ENCODE results near the gene PUM1.
A peak's percentile ranks its signal among the peaks of the same experiment; 100 is the strongest.
"Not testable (repeated sequence)": the region's sequence is repeated elsewhere in the genome, so short reads cannot be mapped to it uniquely, and the experiment has no call there.

PUM1 gene

DNA sequence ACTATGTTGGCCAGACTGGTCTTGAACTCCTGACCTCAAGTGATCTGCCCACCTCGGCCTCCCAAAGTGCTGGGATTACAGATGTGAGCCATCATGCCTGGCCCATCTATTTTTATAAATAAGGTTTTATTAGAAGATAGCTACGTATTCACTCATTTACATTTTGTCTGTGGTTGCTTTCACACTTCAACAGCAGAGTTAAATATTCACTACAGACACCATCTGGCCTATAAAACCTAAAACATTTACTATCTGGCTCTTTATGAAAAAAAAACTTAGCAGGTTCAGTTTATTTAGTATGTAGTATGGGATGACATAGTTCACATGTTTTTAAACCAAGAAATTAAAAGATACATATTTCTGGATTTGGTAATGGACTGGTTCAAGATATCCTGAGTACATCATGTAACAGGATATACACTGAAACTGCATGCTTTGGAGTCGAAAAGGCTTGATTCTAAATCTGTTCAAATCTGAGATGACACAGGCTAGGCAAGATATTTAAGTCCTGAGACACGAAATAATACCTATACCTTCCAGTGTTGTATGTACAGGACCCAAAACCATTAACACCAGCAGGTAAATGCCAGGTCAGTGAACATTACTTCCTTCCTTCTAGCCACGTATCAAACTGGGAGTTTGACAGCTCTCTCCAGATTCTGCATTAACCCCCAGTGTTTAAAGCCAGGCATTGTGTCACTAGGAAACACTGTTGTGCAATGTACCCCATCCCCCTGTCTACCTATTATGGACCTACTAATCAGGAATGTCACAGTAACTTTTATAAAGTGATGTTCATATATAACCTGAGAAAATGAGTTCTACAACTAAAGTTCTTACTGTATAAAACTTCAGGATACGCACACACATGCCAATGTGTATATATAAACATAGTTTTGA, 102.7 kb downstream of the PUM1 start:
- no peak for DNase-seq

DNA sequence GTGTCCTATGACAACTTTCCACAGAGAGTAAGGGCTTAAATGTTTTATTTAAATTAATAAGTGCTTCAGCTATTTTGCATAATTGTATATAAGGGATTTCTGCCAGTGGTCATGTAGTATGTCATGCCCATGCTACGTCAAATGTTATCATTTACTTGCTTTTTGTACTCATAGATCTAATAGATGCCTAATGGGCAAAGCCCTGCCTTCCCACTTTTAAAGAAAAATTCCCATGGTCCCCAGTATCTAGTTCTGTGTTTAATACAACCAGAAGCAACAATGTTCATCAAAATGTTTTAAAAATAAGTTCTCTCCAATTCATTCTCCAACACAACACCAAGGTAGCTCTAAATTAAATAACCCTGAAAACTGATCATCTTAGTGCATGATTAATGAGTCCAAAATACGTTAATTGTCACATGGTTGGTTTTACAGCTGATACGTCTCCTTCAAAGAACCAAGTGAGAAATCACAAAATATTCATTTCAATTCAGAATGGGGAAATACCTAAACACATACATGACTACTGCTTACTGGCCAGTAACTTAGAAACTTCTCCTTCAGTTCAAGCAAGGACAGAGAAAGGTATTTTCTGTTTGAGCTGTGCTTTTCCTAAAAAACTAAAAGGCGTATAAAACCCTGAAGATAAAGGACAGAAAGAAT, 107.8 kb downstream of the PUM1 start:
- DNase-seq, result no peak

DNA sequence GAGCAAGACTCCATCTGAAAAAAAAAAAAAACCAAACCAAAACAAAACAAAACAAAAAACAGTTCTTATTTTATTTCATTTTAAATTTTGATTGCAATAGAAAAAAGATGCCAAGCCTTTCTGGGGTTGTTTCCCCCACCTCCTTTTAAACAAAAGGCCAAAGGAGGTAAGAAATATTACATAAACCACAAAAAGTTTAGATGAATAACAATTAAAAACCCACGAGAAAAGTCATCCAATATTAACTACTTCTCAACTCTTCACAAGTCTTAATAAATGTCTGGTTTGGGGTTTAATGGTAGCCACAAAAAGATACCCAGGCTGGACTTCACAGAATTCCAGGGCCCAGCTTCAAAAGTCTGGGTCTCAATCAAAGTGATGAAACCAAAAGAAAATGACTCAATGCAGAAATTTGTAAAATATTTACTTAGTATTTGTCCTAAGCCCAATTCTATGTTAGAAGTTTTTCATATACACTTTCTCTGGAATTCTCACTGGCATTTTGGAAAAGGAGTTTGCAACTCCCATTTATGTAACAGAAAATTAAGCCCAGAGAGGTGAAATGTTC, 110.0 kb downstream of the PUM1 start:
- no peak for DNase-seq

DNA sequence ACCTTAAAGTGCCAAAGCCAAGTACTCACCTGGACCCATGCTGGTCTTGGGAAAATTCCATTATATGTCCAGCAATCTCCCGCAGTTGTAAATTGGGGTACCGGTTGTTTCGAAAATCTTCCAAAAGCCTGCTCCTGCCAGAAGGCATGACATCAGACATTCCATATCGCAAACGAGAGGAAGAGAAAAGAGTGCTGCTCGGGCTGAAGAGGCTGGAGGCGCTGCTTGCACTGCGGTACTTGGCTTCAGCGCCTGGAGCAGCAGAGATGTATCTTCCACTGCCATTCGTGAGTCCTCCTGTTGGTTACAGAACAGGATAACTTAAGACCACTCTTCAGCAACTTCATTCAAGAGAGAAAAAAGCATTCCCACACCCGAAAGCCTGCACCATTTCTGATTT, 111.8 kb downstream of the PUM1 start:
- no peak for DNase-seq

DNA sequence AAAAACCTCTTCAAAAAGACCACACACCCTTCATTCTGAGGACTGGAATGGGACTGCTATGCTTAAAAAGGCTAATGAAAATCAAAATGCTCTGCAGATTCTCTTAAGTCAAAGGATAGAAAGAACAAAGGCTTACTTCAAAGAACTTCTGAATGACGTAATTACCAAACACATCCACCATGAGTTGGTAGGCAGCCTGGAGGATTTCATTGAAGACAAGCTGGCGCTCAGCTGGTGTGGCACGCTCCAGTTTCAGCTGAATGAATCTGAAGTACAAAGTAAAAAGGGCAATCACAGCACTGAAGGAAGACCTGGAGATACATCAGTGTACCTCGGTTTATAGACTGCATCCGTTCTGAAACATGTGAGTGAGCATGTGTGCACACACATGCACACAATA, 113.4 kb downstream of the PUM1 start:
- no peak for DNase-seq

DNA sequence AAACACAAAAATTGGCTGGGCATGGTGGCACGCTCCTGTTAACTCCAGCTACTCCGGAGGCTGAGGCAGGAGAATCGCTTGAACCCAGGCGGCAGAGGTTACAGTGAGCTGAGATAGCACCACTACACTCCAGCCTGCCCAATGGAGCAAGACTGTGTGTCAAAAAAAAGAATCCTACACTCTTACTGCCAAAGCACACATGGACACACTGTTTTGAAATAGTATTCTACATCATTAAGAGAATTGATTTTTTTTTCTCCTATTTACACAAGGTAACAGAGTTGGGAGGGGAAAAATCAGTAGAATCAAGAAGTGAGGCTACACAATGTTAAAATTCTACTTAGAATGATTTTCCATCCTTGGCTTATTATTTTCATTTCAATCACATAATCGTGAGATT, 114.8 kb downstream of the PUM1 start:
- no peak for DNase-seq

DNA sequence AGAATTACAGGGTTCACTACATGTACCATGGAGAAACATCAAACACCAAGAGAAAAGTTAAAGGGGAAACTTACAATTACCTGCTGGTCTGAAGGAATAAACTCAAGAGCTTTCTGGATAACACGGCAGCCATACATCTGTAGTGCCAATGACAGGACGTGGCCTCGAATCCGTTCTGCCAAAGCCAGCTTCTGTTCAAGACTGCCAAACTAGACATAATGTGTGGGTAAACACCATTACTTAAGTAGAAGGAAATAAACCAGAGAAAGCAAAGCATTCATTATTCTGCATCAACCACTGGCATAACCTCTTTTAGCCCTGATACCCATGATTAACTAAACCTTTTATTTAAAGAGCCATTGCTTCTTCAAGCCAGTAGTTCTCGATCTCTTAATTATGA, 115.5 kb downstream of the PUM1 start:
- no peak for DNase-seq

DNA sequence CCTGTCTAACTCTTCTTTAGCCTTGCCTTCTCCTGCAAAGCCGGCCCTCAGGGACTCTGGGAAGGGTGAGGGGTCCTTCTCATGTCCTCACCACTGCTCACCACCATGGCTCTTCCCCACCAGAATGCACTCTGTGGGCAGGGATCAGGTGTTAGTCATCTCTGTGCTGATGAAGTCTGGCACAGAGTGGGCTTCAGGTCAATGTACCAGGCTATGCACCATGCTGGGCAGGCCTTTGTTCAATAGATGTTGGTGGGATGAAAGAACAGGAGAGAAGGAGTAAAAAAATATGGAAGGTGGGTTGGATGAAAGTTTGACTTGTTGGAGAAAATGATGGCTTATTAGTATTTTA, 116.1 kb downstream of the PUM1 start:
- DNase-seq, result not testable (repeated sequence)

DNA sequence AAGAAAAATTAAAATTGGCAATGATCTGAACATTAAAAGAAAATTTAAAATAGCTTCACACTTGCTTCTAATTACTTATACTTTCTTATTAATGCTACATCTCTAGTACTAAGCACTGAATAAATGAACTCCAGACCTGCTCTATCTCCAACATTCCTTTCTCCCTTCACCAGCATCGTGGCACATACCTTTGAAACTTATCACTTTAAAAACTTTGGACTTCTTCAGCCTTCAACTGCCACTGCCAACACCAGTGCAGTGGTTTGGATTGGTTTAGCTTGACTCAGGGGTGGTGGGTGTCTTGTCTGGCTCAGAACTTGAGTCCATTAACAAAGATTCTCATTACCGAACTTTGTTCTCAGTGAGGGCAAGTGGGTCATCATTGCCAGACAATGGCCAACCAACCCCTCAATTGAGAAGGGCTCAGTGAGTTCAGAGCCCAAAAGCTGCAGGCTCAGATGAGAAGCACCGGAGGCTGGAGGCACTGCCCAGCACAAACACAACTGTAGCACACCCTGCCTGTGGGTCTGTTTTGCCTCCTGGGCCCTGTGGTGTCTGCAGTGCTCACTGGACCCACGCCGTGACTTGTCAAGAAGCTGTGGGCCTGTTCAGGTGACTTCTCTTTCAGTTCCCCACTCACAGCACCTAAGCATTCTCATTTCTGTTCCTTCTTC, 116.6 kb downstream of the PUM1 start:
- DNase-seq, result not testable (repeated sequence)

DNA sequence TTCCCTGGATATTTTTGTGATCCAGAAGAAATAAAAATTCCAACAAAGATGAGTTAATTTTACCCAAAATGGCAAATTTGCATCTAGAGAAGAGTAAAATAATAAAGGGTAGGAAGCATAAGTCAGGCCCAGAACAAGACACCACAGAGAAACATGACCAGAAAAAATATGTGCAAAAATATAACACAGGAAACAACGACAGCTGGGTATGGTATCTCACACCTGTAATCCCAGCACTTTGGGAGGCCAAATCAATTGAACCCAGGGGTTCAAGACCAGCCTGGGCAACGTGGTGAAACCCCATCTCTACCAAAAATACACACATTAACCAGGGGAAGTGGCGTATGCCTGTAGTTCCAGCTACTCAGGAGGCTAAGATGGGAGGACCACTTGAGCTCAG, 117.2 kb downstream of the PUM1 start:
- DNase-seq, result no peak

DNA sequence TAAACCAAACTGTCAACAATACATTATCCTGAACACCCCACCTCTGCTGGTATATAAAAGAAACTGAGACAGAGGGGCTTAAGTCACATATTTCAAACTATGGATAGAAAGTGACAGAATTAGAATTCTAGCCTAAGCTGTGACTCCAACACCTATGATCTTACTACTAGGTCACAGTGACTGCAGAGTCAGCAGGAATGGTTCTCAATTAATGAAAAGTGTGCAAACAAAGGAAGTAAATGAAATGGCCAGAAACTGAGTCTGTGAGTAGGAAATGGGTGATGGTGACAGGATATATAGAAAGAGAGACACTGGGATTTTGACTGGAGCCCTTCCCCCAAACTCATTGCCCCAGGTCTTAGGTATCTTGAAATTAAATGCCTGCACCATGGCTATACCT, 118.3 kb downstream of the PUM1 start:
- DNase-seq, result no peak

DNA sequence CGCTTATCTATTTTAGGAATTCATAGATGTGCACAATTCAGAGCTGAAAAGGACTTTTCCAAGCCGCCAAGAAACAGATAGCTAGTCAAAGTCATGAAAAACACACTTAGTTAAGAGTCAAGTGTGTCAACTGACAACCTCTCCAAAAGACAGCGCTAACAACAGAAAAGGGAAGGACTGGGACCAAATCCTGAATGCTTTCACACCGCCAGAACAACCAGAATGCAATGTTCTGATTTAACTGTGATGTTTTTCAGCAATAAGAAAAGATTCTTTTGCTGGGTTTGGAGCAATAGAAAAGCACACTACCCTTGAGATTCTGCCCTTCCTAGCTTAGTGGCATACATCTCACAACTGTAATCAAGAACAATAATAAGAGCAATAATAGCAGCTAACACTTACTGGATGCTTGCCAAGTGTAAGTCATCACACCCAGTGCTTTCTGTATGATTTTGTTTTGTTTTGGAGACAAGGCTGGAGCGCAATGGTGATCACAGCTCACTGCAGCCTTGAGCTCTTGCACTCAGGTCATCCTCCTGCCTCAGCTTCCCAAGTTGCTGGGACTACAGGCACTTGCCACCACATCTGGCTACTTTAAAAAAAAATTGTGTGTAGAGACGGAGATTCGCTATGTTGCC, 123.1 kb downstream of the PUM1 start:
- DNase-seq, result no peak

DNA sequence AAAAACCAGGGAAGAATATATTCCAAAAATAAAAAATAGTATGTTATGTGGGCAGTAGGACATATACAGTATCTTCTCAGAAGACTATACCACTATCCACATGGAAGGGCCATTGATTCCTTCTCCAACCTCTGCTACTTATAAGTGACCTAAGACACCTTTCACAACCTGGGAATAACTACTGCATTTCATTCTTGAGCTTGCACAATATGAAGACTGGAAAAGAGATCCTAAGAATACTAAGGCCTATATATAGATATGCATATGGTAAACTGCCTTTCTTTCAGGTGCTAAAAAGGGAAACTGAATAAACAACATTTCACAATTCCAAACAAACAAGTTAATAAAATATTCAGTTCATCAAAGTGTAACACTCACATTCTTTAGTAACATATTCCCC, 125.0 kb downstream of the PUM1 start:
- DNase-seq, result no peak

DNA sequence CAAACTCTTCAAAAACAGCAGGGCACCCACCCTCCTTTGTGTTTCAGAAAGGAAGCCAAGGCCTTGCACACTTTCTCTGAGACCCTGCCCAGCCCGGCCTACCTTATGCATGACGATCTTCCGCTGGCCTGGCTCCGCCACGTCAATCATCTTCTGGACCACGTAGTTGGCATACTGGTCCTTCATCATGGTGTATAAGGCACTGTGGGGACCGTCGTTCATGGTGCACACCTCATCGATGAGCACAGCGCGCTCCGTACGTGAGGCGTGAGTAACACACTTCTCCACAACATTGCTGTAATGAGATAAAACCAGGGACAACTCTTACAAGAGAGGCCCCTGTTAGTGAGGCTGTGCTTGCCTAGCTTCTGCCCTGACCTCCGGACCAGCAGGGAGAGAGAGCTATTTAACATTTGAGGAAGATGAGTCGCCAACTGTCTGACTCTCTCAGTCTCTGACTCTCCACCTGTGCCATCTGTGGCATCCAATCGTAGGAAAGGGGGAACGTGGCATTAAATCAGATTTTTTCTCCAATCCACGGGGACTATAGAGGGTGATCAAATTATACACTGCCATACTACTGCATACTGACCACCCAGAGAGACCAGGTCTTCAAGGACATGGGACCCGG, 128.9 kb downstream of the PUM1 start:
- no peak for DNase-seq

DNA sequence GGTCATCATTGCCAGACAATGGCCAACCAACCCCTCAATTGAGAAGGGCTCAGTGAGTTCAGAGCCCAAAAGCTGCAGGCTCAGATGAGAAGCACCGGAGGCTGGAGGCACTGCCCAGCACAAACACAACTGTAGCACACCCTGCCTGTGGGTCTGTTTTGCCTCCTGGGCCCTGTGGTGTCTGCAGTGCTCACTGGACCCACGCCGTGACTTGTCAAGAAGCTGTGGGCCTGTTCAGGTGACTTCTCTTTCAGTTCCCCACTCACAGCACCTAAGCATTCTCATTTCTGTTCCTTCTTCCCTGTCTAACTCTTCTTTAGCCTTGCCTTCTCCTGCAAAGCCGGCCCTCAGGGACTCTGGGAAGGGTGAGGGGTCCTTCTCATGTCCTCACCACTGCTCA, 129.8 kb downstream of the PUM1 start:
- not testable (repeated sequence) for DNase-seq

DNA sequence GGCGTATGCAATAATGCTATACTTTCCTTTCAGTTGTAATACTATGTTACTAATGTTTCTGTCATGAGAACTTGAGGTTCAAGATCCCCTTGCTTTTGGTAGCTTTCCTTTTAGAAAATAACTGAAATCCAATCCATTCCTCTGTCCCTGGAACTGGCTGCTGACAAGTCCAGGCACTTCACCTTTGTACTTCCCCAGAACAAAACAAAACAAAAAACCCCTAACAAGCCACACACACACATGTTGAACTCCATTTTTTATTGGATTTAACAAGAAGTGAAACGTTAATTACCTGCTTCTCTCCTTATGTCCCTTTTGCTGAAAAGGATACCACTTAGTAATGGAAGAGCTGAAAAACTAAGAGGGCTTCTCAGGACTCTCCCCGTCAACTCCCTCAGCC, 130.9 kb downstream of the PUM1 start:
- no peak for DNase-seq

DNA sequence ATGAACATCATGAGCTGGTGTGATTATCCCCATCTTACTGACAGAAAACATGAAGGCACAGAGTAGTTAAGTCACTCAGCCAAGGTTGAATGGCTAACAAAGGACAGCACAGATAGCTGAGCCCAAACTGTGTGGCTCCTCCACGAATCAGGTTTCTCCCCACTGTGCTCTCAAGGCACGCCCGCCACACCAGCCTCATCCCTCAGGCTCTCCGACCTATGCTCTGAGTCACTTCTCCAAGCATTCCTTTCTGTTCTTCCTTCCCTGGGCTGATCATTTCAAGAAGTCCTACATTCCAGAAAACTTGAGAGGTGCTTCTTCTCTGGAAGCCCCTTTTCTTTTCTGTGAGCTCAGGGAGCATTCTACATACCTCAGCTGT, 131.7 kb downstream of the PUM1 start:
- DNase-seq, result no peak

DNA sequence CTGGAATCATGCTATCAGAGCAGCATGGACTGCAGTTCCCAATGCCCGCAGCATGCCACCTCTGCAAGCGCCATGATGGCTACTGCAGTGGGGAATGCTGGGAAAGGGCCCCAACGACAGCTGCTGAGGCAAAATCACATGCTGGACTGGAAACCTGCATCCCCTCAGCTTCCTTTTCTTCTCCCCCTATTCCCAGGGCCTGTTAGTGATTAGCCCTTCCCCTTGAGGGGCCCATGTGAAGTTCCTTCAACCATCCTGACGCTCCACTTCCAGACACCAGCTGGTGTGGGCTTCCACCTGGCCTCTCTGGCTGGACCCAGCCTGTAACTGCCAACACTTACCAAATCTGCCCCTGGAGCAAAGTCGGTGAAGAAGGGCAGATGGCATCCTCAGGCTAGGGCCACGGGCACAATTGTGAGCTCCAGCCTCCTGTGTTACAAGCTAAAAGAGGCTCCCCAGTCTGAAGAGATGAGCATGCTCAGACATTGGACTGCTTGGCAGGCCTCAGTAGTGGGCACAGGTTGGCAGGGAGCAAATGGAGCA, 134.8 kb downstream of the PUM1 start:
- DNase-seq, result no peak

DNA sequence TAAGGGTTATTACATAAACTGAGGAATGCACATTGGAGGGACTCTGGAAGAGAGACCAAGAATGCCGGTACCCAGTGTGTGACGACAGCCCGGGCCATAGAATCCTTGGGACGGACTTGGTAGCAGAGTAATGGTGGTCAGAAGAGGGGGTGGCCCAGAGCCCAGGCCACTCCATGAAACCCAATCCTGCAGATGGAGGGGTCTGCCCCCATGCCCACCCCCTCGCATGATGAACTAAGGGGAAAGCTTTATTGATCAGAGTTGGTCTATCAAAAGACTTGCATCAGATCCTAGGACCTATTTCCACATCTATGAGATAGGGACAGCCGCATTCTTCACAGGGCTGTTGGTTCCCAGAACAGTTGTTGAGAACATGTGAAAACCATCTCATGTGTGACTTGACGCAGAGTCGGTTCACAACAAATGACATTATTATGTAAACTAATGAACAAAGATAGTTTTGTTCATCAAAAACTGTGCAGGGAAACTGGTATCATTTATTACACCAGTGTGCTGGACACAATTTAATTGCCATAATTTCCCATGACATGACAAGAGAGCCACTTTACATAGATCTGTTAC, 135.5 kb downstream of the PUM1 start:
- DNase-seq, result no peak

DNA sequence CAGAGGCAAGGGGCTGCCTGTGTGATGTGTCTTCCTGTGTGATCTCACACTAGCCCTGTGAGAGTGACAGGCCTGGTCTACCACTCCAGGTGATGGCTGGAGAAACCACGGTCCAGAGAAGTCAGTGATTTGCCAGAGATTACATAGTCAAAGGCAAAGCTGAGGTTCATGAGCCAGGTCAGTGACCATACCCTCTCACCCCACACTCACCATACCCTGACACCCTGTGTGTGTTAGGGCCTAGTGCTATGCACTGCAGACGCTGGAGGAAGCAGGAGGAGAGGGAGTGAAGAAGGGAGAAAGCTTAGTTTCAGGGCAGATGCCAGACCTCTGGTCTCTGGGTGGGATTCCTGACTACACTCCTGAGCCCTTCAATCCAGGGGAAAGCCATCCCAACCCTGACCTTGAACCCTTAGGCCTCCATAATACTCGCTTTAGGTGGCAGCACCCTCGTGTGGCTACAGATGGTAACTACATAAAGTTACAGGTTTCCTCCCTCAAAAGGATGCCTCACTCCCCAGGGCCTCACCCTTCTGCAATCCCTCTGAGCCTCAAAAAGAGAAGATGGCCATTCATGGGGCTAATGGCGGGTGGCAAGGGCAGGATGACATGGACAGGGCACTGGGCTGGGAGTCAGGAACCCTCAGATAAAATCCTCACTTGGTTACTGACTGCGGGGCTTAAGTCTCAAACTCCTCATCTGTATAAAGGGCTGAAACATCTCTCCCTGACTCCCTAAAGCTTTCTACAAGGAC, 136.2 kb downstream of the PUM1 start:
- peak; percentile 79 for DNase-seq

DNA sequence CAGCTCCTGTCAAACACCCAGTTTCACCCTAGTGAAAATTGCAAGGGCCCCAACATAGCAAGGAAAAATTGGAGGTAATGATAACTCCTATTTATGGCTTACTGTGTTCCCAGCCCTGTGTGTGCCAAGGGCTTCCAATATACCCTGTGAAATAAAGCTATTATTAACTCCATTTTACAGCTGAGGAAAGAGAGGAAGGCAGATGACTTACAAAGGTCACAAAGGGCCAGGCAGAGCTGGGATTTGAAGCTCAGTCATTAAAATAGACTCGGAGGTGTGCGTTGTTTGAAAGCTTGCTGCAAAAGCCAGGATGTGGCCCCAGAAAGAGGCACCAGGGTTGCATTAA, 136.8 kb downstream of the PUM1 start:
- DNase-seq, result no peak
